ENCODE data around the gene ANLN.
"Not testable (repeated sequence)": the region's sequence is repeated elsewhere in the genome, so short reads cannot be mapped to it uniquely, and the experiment has no call there.

The ANLN gene

DNA sequence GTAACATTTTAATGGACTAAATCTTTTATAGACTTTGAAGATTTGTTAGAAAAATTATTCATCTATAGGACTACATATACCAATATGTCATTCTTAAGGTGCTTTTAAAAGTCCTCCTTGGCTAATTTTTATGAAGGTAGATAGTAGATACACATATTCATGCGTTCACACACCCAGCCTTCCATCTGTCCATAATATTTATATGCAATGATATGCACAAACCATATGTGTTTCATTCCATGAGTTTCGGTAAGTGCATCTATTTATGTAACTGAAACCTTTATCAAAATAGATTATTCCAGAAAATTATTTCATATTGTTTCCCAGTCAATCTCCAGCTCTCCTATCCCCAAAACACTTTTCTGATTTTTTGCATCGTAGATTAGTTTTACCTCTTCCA is 101.7 kb downstream of the ANLN start:
- no peaks in the 10 kb centered on the region for H3K27me3 ChIP-seq
- H3K36me3 ChIP-seq = no peaks in the 10 kb centered on the region
- no peak overlapping the region for H3K27ac ChIP-seq
- H3K4me3 ChIP-seq (ENCODE audit: low read depth in 1 of 2, low read length in 1 of 2) = no peak overlapping the region
- no peaks in the 10 kb centered on the region for H3K4me1 ChIP-seq (ENCODE audit: control insufficient read depth in 1 of 2, insufficient read depth in 1 of 2, low read depth in 1 of 2, low read length in 1 of 2)
- TF ChIP-seq, protein P1, sequence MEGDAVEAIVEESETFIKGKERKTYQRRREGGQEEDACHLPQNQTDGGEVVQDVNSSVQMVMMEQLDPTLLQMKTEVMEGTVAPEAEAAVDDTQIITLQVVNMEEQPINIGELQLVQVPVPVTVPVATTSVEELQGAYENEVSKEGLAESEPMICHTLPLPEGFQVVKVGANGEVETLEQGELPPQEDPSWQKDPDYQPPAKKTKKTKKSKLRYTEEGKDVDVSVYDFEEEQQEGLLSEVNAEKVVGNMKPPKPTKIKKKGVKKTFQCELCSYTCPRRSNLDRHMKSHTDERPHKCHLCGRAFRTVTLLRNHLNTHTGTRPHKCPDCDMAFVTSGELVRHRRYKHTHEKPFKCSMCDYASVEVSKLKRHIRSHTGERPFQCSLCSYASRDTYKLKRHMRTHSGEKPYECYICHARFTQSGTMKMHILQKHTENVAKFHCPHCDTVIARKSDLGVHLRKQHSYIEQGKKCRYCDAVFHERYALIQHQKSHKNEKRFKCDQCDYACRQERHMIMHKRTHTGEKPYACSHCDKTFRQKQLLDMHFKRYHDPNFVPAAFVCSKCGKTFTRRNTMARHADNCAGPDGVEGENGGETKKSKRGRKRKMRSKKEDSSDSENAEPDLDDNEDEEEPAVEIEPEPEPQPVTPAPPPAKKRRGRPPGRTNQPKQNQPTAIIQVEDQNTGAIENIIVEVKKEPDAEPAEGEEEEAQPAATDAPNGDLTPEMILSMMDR (IDR thresholded peaks at IDR 0.05) = no peak
- no peaks in the 10 kb centered on the region for H3K9me3 ChIP-seq

DNA sequence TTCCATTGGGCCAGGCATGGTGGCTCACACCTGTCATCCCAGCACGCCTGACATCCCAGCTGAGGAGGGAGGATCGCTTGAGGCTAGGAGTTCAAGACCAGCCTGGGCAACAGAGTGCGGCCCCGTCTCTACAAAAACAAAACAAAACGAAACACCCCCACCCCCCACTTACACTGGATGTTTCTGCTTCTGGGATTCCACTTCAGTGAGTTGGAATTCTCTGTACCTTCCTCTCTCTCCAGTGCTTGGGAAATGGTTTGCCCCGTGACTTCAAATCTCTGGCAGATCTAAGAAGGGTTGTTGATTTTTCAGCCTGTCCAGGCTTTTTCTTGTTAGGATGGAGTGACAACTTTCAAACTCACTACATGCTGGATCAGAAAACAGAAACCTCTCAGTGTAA is 106.9 kb downstream of the ANLN start:
- TF ChIP-seq, protein P1 (IDR thresholded peaks at IDR 0.05) = no peak
- Histone ChIP-seq H3K4me1 (ENCODE audit: control insufficient read depth in 1 of 2, insufficient read depth in 1 of 2, low read depth in 1 of 2, low read length in 1 of 2) (no peaks in the 10 kb centered on the region), H3K27me3 (no peaks in the 10 kb centered on the region), H3K27ac (no peak overlapping the region), H3K36me3 (no peaks in the 10 kb centered on the region), H3K9me3 (no peaks in the 10 kb centered on the region), H3K4me3 (ENCODE audit: low read depth in 1 of 2, low read length in 1 of 2) (no peak overlapping the region)

DNA sequence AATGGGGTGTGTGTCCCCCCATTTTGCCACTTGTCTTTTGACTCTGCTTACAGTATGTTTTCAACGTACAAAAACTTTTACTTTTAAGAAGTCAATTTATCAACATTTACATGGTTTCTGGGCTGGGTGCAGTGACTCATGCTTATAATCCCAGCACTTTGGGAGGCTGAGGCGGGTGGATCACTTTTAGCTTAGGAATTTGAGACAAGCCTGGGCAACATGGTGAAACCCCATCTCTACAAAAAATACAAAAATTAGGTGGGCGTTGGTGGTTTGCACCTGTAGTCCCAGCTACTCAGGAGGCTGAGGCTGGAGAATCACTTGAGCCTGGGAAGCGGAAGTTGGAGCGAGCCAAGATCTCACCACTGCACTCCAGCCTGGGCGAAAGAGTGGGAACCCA is 107.5 kb downstream of the ANLN start:
- not testable (repeated sequence) for H3K27ac ChIP-seq; H3K4me1 ChIP-seq (ENCODE audit: control insufficient read depth in 1 of 2, insufficient read depth in 1 of 2, low read depth in 1 of 2, low read length in 1 of 2); H3K4me3 ChIP-seq (ENCODE audit: low read depth in 1 of 2, low read length in 1 of 2); H3K27me3 ChIP-seq; H3K36me3 ChIP-seq; H3K9me3 ChIP-seq

DNA sequence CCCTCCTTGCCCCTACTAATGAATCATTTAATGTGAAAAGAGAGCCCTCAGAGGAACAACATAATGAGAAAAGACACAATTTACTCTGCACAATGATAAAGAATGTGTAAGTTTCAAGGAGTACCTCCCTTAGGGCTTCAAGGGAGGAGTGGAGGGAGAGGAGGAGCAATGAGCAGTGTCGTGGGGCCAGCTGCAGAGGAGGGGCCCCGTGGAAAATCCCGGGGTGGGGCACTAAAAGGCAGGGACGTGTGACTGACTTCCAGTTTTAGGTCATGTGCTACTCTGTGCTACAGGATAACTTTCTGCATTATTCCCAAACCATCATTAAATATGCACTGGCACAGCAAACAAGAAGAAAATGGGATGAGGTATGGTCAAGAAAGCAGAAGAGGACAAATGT is 108.1 kb downstream of the ANLN start:
- Histone ChIP-seq H3K9me3 (no peaks in the 10 kb centered on the region), H3K4me3 (ENCODE audit: low read depth in 1 of 2, low read length in 1 of 2) (no peak overlapping the region), H3K4me1 (ENCODE audit: control insufficient read depth in 1 of 2, insufficient read depth in 1 of 2, low read depth in 1 of 2, low read length in 1 of 2) (no peaks in the 10 kb centered on the region), H3K27me3 (no peaks in the 10 kb centered on the region), H3K27ac (no peak overlapping the region), H3K36me3 (no peaks in the 10 kb centered on the region)
- TF ChIP-seq, protein P1 (IDR thresholded peaks at IDR 0.05) = no peak
